Measurements from ENCODE around the gene PSMD10. TPM values are rescaled to one million over a fixed set of nuclear protein-coding genes. Genes with fewer than 3 reads are reported as not detected.

Gene PSMD10
- polyA plus RNA-seq, 1 experiment = 45.5 TPM

GRCh38 chrX:108068121-108068520, 23.2 kb downstream of the PSMD10 start:
- peaks cover 3% of the 10 kb centered on the region; the same call in 1 of the 2 replicates for H3K27me3 ChIP-seq (ENCODE audit: control insufficient read depth, insufficient read depth, low read length)
- POLR2A ChIA-PET = no interaction called here
- CTCF ChIA-PET = no interaction called here

GRCh38 chrX:108064613-108065012, 26.7 kb downstream of the PSMD10 start:
- Histone ChIP-seq H3K36me3 (ENCODE audit: control insufficient read depth, insufficient read depth, low read length) (no peaks in the 10 kb centered on the region), H3K4me3 (ENCODE audit: low read depth, low read length) (no peak overlapping the region), H3K27me3 (ENCODE audit: control insufficient read depth, insufficient read depth, low read length) (peaks cover 1% of the 10 kb centered on the region; the same call in 1 of the 2 replicates)
- TF ChIP-seq, protein P1, sequence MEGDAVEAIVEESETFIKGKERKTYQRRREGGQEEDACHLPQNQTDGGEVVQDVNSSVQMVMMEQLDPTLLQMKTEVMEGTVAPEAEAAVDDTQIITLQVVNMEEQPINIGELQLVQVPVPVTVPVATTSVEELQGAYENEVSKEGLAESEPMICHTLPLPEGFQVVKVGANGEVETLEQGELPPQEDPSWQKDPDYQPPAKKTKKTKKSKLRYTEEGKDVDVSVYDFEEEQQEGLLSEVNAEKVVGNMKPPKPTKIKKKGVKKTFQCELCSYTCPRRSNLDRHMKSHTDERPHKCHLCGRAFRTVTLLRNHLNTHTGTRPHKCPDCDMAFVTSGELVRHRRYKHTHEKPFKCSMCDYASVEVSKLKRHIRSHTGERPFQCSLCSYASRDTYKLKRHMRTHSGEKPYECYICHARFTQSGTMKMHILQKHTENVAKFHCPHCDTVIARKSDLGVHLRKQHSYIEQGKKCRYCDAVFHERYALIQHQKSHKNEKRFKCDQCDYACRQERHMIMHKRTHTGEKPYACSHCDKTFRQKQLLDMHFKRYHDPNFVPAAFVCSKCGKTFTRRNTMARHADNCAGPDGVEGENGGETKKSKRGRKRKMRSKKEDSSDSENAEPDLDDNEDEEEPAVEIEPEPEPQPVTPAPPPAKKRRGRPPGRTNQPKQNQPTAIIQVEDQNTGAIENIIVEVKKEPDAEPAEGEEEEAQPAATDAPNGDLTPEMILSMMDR (IDR thresholded peaks at IDR 0.05; ENCODE audit: insufficient read depth, low read depth, low read length) = no peak
- ChIA-PET CTCF (no interaction called here), POLR2A (no interaction called here)
- DNase-seq (ENCODE audit: low read depth) = no peak

More at GRCh38 chrX:108068121-108068520, 23.2 kb downstream of the PSMD10 start:
- DNase-seq (ENCODE audit: low read depth) = no peak
- Histone ChIP-seq H3K4me3 (ENCODE audit: low read depth, low read length) (no peak overlapping the region), H3K36me3 (ENCODE audit: control insufficient read depth, insufficient read depth, low read length) (no peaks in the 10 kb centered on the region)
- TF ChIP-seq, protein P1 (IDR thresholded peaks at IDR 0.05; ENCODE audit: insufficient read depth, low read depth, low read length) = no peak

GRCh38 chrX:108064001-108064400, 27.3 kb downstream of the PSMD10 start:
- ChIA-PET CTCF (no interaction called here), POLR2A (no interaction called here)
- H3K36me3 ChIP-seq (ENCODE audit: control insufficient read depth, insufficient read depth, low read length) = no peaks in the 10 kb centered on the region
- no peak for DNase-seq (ENCODE audit: low read depth)
- H3K4me3 ChIP-seq (ENCODE audit: low read depth, low read length) = no peak overlapping the region
- H3K27me3 ChIP-seq (ENCODE audit: control insufficient read depth, insufficient read depth, low read length) = peaks cover 1% of the 10 kb centered on the region; the same call in 1 of the 2 replicates
- TF ChIP-seq, protein P1 (IDR thresholded peaks at IDR 0.05; ENCODE audit: insufficient read depth, low read depth, low read length) = no peak

DNA sequence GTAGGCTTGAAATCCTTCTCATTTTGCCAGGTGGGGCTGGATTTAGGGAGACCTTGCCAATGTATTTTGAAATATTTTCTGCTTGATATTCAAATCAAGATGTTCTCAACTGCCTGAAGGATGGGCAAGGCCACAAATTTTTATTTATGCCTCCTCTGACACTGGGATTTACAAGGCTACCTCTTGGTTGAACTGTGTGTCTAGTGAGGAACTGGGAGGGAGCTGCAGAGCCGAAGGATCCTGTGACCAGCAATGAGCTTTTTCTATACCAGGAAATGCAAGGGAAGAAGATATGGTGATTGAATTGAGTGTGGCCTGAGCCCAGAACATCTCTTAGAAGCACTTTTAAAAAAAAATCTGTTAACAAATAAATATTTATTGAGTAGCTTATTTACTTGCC, 31.5 kb downstream of the PSMD10 start:
- CTCF ChIA-PET = interaction anchor here (1.6 kb wide), 1 partner anchor 80 kb away, joined by 3 read pairs; no protein-coding TSS in a partner anchor
- POLR2A ChIA-PET = no interaction called here
- TF ChIP-seq, protein P1 (IDR thresholded peaks at IDR 0.05; ENCODE audit: insufficient read depth, low read depth, low read length) = no peak

GRCh38 chrX:108055546-108055945, 35.8 kb downstream of the PSMD10 start:
- POLR2A ChIA-PET = no interaction called here
- Histone ChIP-seq H3K27me3 (ENCODE audit: control insufficient read depth, insufficient read depth, low read length) (no peaks in the 10 kb centered on the region), H3K36me3 (ENCODE audit: control insufficient read depth, insufficient read depth, low read length) (no peaks in the 10 kb centered on the region), H3K4me3 (ENCODE audit: low read depth, low read length) (no peak overlapping the region)
- no peak for DNase-seq (ENCODE audit: low read depth)
- CTCF ChIA-PET = no interaction called here
- TF ChIP-seq, protein P1 (IDR thresholded peaks at IDR 0.05; ENCODE audit: insufficient read depth, low read depth, low read length) = no peak

More for the DNA sequence above, 31.5 kb downstream of the PSMD10 start:
- no peaks in the 10 kb centered on the region for H3K27me3 ChIP-seq (ENCODE audit: control insufficient read depth, insufficient read depth, low read length)
- DNase-seq (ENCODE audit: low read depth) = no peak
- H3K36me3 ChIP-seq (ENCODE audit: control insufficient read depth, insufficient read depth, low read length) = no peaks in the 10 kb centered on the region
- H3K4me3 ChIP-seq (ENCODE audit: low read depth, low read length) = no peak overlapping the region
